Upper lobe of right lung (tissue), 1 donor: Measurements from ENCODE around the gene ARL4C. TPM values are rescaled to one million over a fixed set of nuclear protein-coding genes. Genes with fewer than 3 reads are reported as not detected.
"Not testable (repeated sequence)": the region's sequence is repeated elsewhere in the genome, so short reads cannot be mapped to it uniquely, and the experiment has no call there.

ENCODE experiments used
- ATAC-seq: fragments of 200-7000 bp; cut with Tn5 transposase; one replicate; pipeline ENCODE4 v1.9.1; 2020; ENCODE audit warnings: mild to moderate bottlenecking, moderate library complexity
- DNase-seq: peaks from one replicate; pipeline ENCODE4 v3.0.0-alpha.2; 2020
- H3K27ac ChIP-seq: fragments of 200-600 bp; one replicate; pipeline ENCODE4 v1.8.0; 2022
- H3K27me3 ChIP-seq: fragments of 200-600 bp; one replicate; pipeline ENCODE4 v1.8.0; 2022; ENCODE audit warnings: mild to moderate bottlenecking
- H3K36me3 ChIP-seq: fragments of 200-600 bp; one replicate; pipeline ENCODE4 v1.8.0; 2022
- H3K4me1 ChIP-seq: fragments of 200-600 bp; one replicate; pipeline ENCODE4 v1.8.0; 2022
- H3K4me3 ChIP-seq: fragments of 200-600 bp; one replicate; pipeline ENCODE4 v1.8.0; 2022; ENCODE audit warnings: mild to moderate bottlenecking
- H3K9me3 ChIP-seq: fragments of 200-600 bp; one replicate; pipeline ENCODE4 v1.8.0; 2022
- CTCF ChIP-seq: fragments of 200-600 bp; IDR thresholded peaks from one replicate; pipeline ENCODE4 v1.8.0; 2022; ENCODE audit warnings: antibody characterized with exemption
- intact Hi-C: fragments of 100-400 bp; cut with DNase I; formaldehyde crosslinking; loops from one replicate; pipeline ENCODE4 v1.11.0; 2022
- total RNA-seq: library from RNA; stranded (reverse); fragmentation: NEBNext Ultra II Directional; extraction: Animal tissue kit (Norgen Biotek cat#: 25700); gene quantifications from one replicate; pipeline ENCODE4 v1.2.1, GENCODE V29; 2021
- donor health status: DM: no; HTN: yes; CAD: no; lungs with severe emphysema.

ARL4C gene
- total RNA-seq, 1 donor from 2014 or later = 21.2 TPM

GRCh38 chr2:234462218-234462992, 34.5 kb downstream of the ARL4C start:
- Histone ChIP-seq H3K27me3 (no peaks in the 10 kb centered on the region), H3K9me3 (no peaks in the 10 kb centered on the region), H3K36me3 (no peaks in the 10 kb centered on the region), H3K27ac (no peak overlapping the region), H3K4me1 (no peaks in the 10 kb centered on the region), H3K4me3 (no peak overlapping the region)
- ATAC-seq = no peak
- DNase-seq = no peak
- TF ChIP-seq CTCF = no peak
- intact Hi-C loops = no loop called here

- no peak for ATAC-seq
- intact Hi-C loops = no loop called here
- H3K4me3 ChIP-seq = no peak overlapping the region
- H3K9me3 ChIP-seq = no peaks in the 10 kb centered on the region
- DNase-seq = no peak
- no peaks in the 10 kb centered on the region for H3K4me1 ChIP-seq
- no peaks in the 10 kb centered on the region for H3K27me3 ChIP-seq
- no peaks in the 10 kb centered on the region for H3K36me3 ChIP-seq
- TF ChIP-seq CTCF = no peak
- H3K27ac ChIP-seq = no peak overlapping the region
Measured at GRCh38 chr2:234459401-234460009, 37.4 kb downstream of the ARL4C start.

GRCh38 chr2:234458466-234458865, 38.4 kb downstream of the ARL4C start:
- no peak overlapping the region for H3K27ac ChIP-seq
- intact Hi-C loops = no loop called here
- no peaks in the 10 kb centered on the region for H3K9me3 ChIP-seq
- H3K4me3 ChIP-seq = no peak overlapping the region
- H3K27me3 ChIP-seq = no peaks in the 10 kb centered on the region
- no peaks in the 10 kb centered on the region for H3K4me1 ChIP-seq
- no peak for TF ChIP-seq CTCF
- no peak for DNase-seq
- H3K36me3 ChIP-seq = no peaks in the 10 kb centered on the region
- no peak for ATAC-seq

- Histone ChIP-seq H3K4me3 (no peak overlapping the region), H3K9me3 (no peaks in the 10 kb centered on the region), H3K4me1 (no peaks in the 10 kb centered on the region), H3K27ac (no peak overlapping the region), H3K36me3 (no peaks in the 10 kb centered on the region), H3K27me3 (no peaks in the 10 kb centered on the region)
- ATAC-seq = no peak
- intact Hi-C loops = no loop called here
- no peak for DNase-seq
- TF ChIP-seq CTCF = no peak
Measured at GRCh38 chr2:234457421-234457820, 39.5 kb downstream of the ARL4C start.

GRCh38 chr2:234455246-234455645, 41.6 kb downstream of the ARL4C start:
- H3K4me3 ChIP-seq, H3K27me3 ChIP-seq, DNase-seq, H3K36me3 ChIP-seq, H3K27ac ChIP-seq, H3K9me3 ChIP-seq, ATAC-seq, H3K4me1 ChIP-seq, intact Hi-C loops: not testable (repeated sequence)

- intact Hi-C loops = no loop called here
- ATAC-seq (no peak), DNase-seq (no peak)
- Histone ChIP-seq H3K9me3 (no peaks in the 10 kb centered on the region), H3K27ac (no peak overlapping the region), H3K27me3 (no peaks in the 10 kb centered on the region), H3K36me3 (no peaks in the 10 kb centered on the region), H3K4me3 (no peak overlapping the region), H3K4me1 (no peaks in the 10 kb centered on the region)
- no peak for TF ChIP-seq CTCF
Measured at GRCh38 chr2:234454433-234454832, 42.4 kb downstream of the ARL4C start.
